LNCaP clone FGC (cell line): Measurements from ENCODE around the gene IQCE.

Experiments used
- DNase-seq: peaks from one replicate; pipeline ENCODE4 v3.0.0-alpha.2; 2011; ENCODE audit warnings: low read depth
- H3K4me3 ChIP-seq: 2 replicates; pipeline ENCODE4 v1.5.1; 2011; ENCODE audit warnings: mild to moderate bottlenecking, low read depth, low read length, control low read depth
- CTCF ChIP-seq: IDR thresholded peaks from 2 replicates; pipeline ENCODE4 v1.5.1; 2012; ENCODE audit warnings: mild to moderate bottlenecking; ENCODE audit not compliant: control insufficient read depth, insufficient read depth; ENCODE audit errors: extremely low read depth

Gene IQCE

GRCh38 chr7:2657920-2658671 is 99.3 kb downstream of the IQCE start:
- TF ChIP-seq CTCF, result no peak
- DNase-seq, result no peak
- H3K4me3 ChIP-seq, result no peak overlapping the region

- no peak for TF ChIP-seq CTCF
- no peak overlapping the region for H3K4me3 ChIP-seq
- DNase-seq, result no peak
Observed at GRCh38 chr7:2658941-2659340, 100.2 kb downstream of the IQCE start.

GRCh38 chr7:2659556-2660358 is 101.0 kb downstream of the IQCE start:
- no peak for TF ChIP-seq CTCF
- H3K4me3 ChIP-seq, result no peak overlapping the region
- no peak for DNase-seq

GRCh38 chr7:2660359-2661095 is 101.7 kb downstream of the IQCE start:
- TF ChIP-seq CTCF, result no peak
- DNase-seq, result no peak
- H3K4me3 ChIP-seq, result no peak overlapping the region

- no peak overlapping the region for H3K4me3 ChIP-seq
- no peak for DNase-seq
- TF ChIP-seq CTCF, result no peak
Observed at GRCh38 chr7:2661096-2661449, 102.3 kb downstream of the IQCE start.

GRCh38 chr7:2661602-2662272 is 103.0 kb downstream of the IQCE start:
- TF ChIP-seq CTCF, result no peak
- no peak for DNase-seq
- no peak overlapping the region for H3K4me3 ChIP-seq
